AG09319 (cell line): ENCODE data around the gene SH2D3A.
"Not testable (repeated sequence)": the region's sequence is repeated elsewhere in the genome, so short reads cannot be mapped to it uniquely, and the experiment has no call there.

ENCODE experiments used
- DNase-seq: peaks from one replicate; pipeline ENCODE4 v3.0.0-alpha.2; 2010; ENCODE audit warnings: low read depth; ENCODE audit errors: extremely low read depth
- TF ChIP-seq, protein P1 (sequence below): IDR thresholded peaks from 2 replicates; pipeline ENCODE4 v1.5.1; 2011; ENCODE audit warnings: low read depth, mild to moderate bottlenecking, inconsistent platforms, low read length, moderate library complexity

The SH2D3A gene

DNA sequence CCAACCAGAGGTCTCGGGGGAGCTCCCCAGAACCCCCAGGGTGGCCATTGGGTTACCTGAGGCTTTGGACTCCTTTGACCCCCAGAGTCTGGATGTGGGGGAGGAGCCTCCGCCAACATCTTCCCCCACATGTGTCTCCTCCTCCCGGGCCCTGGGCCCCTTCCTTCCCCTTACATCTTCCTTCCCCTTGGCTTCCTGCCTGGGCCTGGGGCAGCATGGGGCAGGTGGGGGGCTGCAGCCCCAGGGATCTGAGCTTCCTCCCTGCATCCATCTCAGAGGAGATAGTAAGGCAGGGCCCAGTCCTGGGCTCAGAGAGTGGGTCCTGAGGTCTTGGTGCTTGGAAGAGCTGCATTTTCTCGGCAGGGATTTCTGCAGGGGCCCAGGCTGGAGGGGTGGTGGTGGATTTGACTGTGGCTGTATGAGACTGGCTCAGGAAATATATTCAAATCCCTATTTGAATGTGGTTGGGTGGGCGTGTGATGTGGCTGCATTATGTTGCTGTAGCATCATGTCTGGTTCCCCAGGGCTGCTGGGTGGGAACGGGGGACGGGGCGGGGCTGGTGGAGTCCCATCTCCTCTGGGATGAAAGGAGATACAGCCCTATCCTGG is 6.2 kb upstream of the SH2D3A start:
- TF ChIP-seq, protein P1, sequence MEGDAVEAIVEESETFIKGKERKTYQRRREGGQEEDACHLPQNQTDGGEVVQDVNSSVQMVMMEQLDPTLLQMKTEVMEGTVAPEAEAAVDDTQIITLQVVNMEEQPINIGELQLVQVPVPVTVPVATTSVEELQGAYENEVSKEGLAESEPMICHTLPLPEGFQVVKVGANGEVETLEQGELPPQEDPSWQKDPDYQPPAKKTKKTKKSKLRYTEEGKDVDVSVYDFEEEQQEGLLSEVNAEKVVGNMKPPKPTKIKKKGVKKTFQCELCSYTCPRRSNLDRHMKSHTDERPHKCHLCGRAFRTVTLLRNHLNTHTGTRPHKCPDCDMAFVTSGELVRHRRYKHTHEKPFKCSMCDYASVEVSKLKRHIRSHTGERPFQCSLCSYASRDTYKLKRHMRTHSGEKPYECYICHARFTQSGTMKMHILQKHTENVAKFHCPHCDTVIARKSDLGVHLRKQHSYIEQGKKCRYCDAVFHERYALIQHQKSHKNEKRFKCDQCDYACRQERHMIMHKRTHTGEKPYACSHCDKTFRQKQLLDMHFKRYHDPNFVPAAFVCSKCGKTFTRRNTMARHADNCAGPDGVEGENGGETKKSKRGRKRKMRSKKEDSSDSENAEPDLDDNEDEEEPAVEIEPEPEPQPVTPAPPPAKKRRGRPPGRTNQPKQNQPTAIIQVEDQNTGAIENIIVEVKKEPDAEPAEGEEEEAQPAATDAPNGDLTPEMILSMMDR, result no peak
- no peak for DNase-seq

- TF ChIP-seq, protein P1, result no peak
- DNase-seq, result no peak
Measured at GRCh38 chr19:6772866-6773322, 5.7 kb upstream of the SH2D3A start.

DNA sequence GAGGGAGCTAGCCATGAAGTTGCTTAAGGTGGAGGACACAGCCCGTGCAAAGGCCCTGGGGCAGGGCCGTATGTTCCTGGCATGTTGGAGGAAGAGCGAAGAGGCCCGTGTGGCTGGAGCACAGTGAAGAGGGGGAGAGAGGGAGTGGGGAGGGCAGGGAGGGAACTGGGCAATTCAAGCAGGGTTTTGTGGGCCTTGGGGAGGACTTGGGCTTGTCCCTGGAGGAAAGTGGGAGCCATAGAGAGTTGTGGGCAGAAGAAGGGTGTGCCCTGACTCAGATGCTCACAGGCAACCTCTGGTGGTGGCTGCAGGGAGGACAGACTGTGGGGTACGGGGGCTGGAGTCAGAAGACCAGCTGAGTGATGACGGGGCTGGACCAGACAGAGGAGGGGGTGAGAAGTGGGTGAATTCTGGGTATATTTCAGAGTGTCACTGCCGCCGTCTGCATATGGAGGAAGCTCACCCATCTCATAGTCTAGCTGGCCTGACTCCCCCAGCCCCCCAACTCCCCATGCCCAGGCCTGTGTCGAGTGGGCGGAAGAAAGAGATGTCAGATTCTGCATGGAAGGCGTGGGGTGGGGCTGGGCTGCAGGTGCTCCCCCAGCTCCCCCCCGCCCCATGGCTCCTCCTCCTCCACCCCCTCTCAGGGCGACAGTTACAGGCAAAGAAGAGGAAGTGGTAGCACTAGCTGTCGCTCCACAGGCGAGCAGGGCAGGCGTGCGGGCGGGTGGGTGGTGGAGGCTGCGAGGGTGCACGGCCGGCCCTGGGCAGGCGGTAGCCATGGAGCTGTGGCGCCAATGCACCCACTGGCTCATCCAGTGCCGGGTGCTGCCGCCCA is 5.0 kb upstream of the SH2D3A start, which contains the start of gene VAV1:
Gene VAV1 (plus strand): TSS at position 681 of the 838 bp plus-strand sequence. CDS start 100 bp downstream, at position 781.
- TF ChIP-seq, protein P1, result no peak; the same call in 1 of the 2 replicates
- no peak for DNase-seq

GRCh38 chr19:6771648-6772027 is 4.4 kb upstream of the SH2D3A start:
- not testable (repeated sequence) for DNase-seq

GRCh38 chr19:6769006-6769619 is 1.9 kb upstream of the SH2D3A start:
- TF ChIP-seq, protein P1, result peak; percentile 30
- DNase-seq, result no peak

GRCh38 chr19:6768236-6768785 is 1.1 kb upstream of the SH2D3A start:
- TF ChIP-seq, protein P1, result no peak
- DNase-seq, result no peak

DNA sequence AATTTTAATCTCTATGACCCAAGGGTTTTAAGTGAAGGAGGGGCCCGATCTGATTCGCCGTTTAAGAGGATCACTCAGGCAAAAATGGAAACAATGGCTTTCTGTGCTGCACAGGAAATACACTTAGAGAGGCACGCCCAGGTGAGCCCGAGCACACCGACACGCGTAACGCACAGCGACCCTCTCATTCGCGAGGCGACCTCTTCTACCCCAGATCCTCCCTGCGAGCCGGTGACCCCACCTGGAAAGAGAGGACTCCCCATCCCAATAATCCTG is 216 bp downstream of the SH2D3A start:
- DNase-seq, result no peak

More for the DNA sequence above, 216 bp downstream of the SH2D3A start:
- TF ChIP-seq, protein P1, result no peak
